ENCODE results near the gene ACSS3. TPM values are rescaled to one million over a fixed set of nuclear protein-coding genes. Genes with fewer than 3 reads are reported as not detected.

Gene ACSS3
- total and polyA plus RNA-seq, 4 experiments from 2014 or later, result not detected

DNA sequence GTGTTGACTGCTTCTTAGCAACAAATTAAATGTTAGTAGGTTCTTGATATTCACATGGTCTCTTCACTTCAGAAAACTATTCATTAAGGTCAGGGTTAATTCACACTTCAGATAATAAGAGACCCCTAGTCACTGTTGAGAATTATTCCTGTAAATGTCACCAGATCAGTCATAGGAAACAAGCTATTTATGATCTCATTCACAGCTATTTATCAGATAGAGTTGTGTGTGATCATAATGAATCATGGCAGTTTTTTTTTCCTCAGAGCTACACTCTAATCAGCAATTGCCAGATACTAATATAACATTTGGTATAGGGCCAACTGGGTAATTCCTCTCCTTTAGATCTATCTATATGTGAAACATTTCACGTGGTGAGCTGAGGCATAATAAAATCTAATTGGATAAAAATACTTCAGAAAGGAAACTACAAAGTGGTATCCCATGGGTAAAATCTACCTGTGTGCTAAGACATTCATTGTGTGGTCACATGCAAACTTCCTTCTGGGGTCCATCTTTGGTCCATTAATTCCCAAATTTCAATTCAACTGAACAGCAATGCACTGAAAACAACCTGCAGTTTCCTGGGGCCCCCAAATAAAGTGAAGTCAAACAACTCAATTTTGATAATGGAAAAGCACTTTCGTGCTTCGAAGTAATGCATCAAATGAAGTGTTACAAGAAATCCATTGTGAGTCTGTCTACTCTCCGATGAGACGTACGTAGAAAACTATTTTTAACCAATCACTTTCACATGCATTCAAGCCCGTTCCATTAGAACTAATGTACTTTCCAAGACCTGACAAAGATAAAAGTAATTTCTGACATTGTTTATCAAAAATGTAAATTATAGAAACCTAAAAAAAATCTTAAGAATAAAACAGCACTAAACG lies 197.0 kb downstream of the ACSS3 start:
- Histone ChIP-seq H3K4me1 (ENCODE audit: insufficient read depth, low read length) (no peaks in the 10 kb centered on the region), H3K4me3 (ENCODE audit: low read length in 2 of 2) (no peak overlapping the region), H3K9me3 (ENCODE audit: control insufficient read depth in 1 of 2, low read length in 2 of 2) (peaks cover 0 to 5% of the 10 kb centered on the region in 2 donors), H3K36me3 (ENCODE audit: insufficient read depth, low read length) (no peaks in the 10 kb centered on the region), H3K27ac (ENCODE audit: low read depth, low read length) (no peak overlapping the region), H3K27me3 (ENCODE audit: insufficient read depth, low read length) (no peaks in the 10 kb centered on the region)
- ChIA-PET CTCF (ENCODE audit: partially characterized antibody) (no interaction called here), POLR2A (ENCODE audit: partially characterized antibody) (no interaction called here)
- DNase-seq, result no peak
- no peaks in the 10 kb centered on the region for H3K27me3 Mint-ChIP-seq
- no peak overlapping the region for H3K27ac Mint-ChIP-seq
- no peak overlapping the region for H3K4me3 Mint-ChIP-seq
- H3K9me3 Mint-ChIP-seq, result peaks cover 0 to 12% (median 4%) of the 10 kb centered on the region in 8 donors
- intact Hi-C loops (cut with micrococcal nuclease), result no loop called here
- H3K36me3 Mint-ChIP-seq, result no peaks in the 10 kb centered on the region
- no peaks in the 10 kb centered on the region for H3K4me1 Mint-ChIP-seq

DNA sequence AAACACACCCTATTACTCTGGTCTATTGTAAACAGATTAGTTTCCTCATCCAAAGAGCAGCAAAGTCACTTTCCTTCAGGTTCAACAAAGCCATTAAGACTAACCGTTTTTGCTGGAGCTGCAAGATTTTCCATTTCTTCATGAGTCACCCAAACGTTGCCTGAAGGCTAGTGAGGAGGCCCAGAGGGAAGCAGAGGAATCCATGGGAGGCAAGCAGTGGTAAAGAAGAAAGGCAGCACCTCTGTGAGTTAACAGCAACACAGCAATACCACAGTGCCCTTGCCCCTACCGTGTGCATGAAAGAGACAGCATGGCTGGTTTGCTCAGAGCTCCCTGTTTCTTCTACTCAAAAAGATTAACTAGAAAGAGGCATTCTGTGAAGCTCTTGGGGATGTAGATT lies 206.3 kb downstream of the ACSS3 start:
- Histone ChIP-seq H3K4me1 (ENCODE audit: insufficient read depth, low read length) (no peaks in the 10 kb centered on the region), H3K4me3 (ENCODE audit: low read length in 2 of 2) (no peak overlapping the region), H3K27ac (ENCODE audit: low read depth, low read length) (no peak overlapping the region), H3K9me3 (ENCODE audit: control insufficient read depth in 1 of 2, low read length in 2 of 2) (no peaks in the 10 kb centered on the region), H3K27me3 (ENCODE audit: insufficient read depth, low read length) (no peaks in the 10 kb centered on the region), H3K36me3 (ENCODE audit: insufficient read depth, low read length) (no peaks in the 10 kb centered on the region)
- DNase-seq, result no peak
- POLR2A ChIA-PET (ENCODE audit: partially characterized antibody), result no interaction called here
- CTCF ChIA-PET (ENCODE audit: partially characterized antibody), result no interaction called here
- peaks cover 0 to 4% (median 0%) of the 10 kb centered on the region in 8 donors for H3K9me3 Mint-ChIP-seq
- H3K27me3 Mint-ChIP-seq, result no peaks in the 10 kb centered on the region
- H3K4me3 Mint-ChIP-seq, result no peak overlapping the region
- H3K36me3 Mint-ChIP-seq, result no peaks in the 10 kb centered on the region
- no peaks in the 10 kb centered on the region for H3K4me1 Mint-ChIP-seq
- no peak overlapping the region for H3K27ac Mint-ChIP-seq
- intact Hi-C loops (cut with micrococcal nuclease), result no loop called here

- POLR2A ChIA-PET (ENCODE audit: partially characterized antibody), result no interaction called here
- no peaks in the 10 kb centered on the region for H3K27me3 Mint-ChIP-seq
Observed at GRCh38 chr12:81288651-81289050, 210.8 kb downstream of the ACSS3 start.

GRCh38 chr12:81294325-81295190 lies 216.7 kb downstream of the ACSS3 start:
- intact Hi-C loops (cut with micrococcal nuclease), result no loop called here
- Mint-ChIP-seq H3K4me1 (no peaks in the 10 kb centered on the region), H3K4me3 (no peak overlapping the region), H3K9me3 (peaks cover 0 to 6% (median under 1%) of the 10 kb centered on the region in 8 donors), H3K27me3 (no peaks in the 10 kb centered on the region), H3K27ac (no peak overlapping the region), H3K36me3 (no peaks in the 10 kb centered on the region)
- no peak for DNase-seq
- no peaks in the 10 kb centered on the region for H3K36me3 ChIP-seq (ENCODE audit: insufficient read depth, low read length)
- no peak overlapping the region for H3K27ac ChIP-seq (ENCODE audit: low read depth, low read length)
- H3K4me3 ChIP-seq (ENCODE audit: low read length in 2 of 2), result no peak overlapping the region
- H3K27me3 ChIP-seq (ENCODE audit: insufficient read depth, low read length), result no peaks in the 10 kb centered on the region
- POLR2A ChIA-PET (ENCODE audit: partially characterized antibody), result no interaction called here
- CTCF ChIA-PET (ENCODE audit: partially characterized antibody), result no interaction called here
- H3K9me3 ChIP-seq (ENCODE audit: control insufficient read depth in 1 of 2, low read length in 2 of 2), result no peaks in the 10 kb centered on the region
- H3K4me1 ChIP-seq (ENCODE audit: insufficient read depth, low read length), result no peaks in the 10 kb centered on the region

More at GRCh38 chr12:81288651-81289050, 210.8 kb downstream of the ACSS3 start:
- H3K36me3 Mint-ChIP-seq, result no peaks in the 10 kb centered on the region
- no peaks in the 10 kb centered on the region for H3K36me3 ChIP-seq (ENCODE audit: insufficient read depth, low read length)
- H3K27me3 ChIP-seq (ENCODE audit: insufficient read depth, low read length), result no peaks in the 10 kb centered on the region
- DNase-seq, result no peak
- H3K4me3 ChIP-seq (ENCODE audit: low read length in 2 of 2), result no peak overlapping the region
- no peak overlapping the region for H3K4me3 Mint-ChIP-seq
- intact Hi-C loops (cut with micrococcal nuclease), result no loop called here
- no peaks in the 10 kb centered on the region for H3K9me3 ChIP-seq (ENCODE audit: control insufficient read depth in 1 of 2, low read length in 2 of 2)
- H3K4me1 ChIP-seq (ENCODE audit: insufficient read depth, low read length), result no peaks in the 10 kb centered on the region
- H3K27ac ChIP-seq (ENCODE audit: low read depth, low read length), result no peak overlapping the region
- H3K9me3 Mint-ChIP-seq, result peaks cover 0 to 4% (median under 1%) of the 10 kb centered on the region in 8 donors
- no peak overlapping the region for H3K27ac Mint-ChIP-seq
- CTCF ChIA-PET (ENCODE audit: partially characterized antibody), result no interaction called here
- H3K4me1 Mint-ChIP-seq, result no peaks in the 10 kb centered on the region

DNA sequence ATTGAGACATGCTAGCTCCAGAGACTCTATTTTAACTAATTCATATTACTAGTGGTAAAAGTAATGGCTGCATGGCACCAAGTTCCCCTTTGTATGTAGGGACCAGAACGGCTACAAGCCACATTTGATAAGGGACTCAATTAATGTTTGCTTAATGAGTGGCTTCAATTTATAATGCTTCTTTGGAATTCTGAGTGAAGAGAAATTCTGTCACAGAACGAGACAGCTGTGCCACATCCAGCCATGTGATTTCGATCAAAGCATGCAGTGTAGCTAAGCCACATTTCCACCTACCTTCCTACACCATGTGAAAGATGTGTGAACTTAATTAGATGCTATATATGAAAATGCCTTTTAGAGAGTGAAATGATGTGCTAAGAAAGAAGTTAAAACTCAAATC lies 217.4 kb downstream of the ACSS3 start:
- intact Hi-C loops (cut with micrococcal nuclease), result no loop called here
- Histone ChIP-seq H3K9me3 (ENCODE audit: control insufficient read depth in 1 of 2, low read length in 2 of 2) (no peaks in the 10 kb centered on the region), H3K36me3 (ENCODE audit: insufficient read depth, low read length) (no peaks in the 10 kb centered on the region), H3K4me1 (ENCODE audit: insufficient read depth, low read length) (no peaks in the 10 kb centered on the region), H3K4me3 (ENCODE audit: low read length in 2 of 2) (no peak overlapping the region), H3K27me3 (ENCODE audit: insufficient read depth, low read length) (no peaks in the 10 kb centered on the region), H3K27ac (ENCODE audit: low read depth, low read length) (no peak overlapping the region)
- no peak for DNase-seq
- ChIA-PET CTCF (ENCODE audit: partially characterized antibody) (no interaction called here), POLR2A (ENCODE audit: partially characterized antibody) (no interaction called here)
- no peaks in the 10 kb centered on the region for H3K36me3 Mint-ChIP-seq
- H3K27ac Mint-ChIP-seq, result no peak overlapping the region
- no peaks in the 10 kb centered on the region for H3K4me1 Mint-ChIP-seq
- no peaks in the 10 kb centered on the region for H3K27me3 Mint-ChIP-seq
- peaks cover 0 to 6% (median under 1%) of the 10 kb centered on the region in 8 donors for H3K9me3 Mint-ChIP-seq
- H3K4me3 Mint-ChIP-seq, result no peak overlapping the region

DNA sequence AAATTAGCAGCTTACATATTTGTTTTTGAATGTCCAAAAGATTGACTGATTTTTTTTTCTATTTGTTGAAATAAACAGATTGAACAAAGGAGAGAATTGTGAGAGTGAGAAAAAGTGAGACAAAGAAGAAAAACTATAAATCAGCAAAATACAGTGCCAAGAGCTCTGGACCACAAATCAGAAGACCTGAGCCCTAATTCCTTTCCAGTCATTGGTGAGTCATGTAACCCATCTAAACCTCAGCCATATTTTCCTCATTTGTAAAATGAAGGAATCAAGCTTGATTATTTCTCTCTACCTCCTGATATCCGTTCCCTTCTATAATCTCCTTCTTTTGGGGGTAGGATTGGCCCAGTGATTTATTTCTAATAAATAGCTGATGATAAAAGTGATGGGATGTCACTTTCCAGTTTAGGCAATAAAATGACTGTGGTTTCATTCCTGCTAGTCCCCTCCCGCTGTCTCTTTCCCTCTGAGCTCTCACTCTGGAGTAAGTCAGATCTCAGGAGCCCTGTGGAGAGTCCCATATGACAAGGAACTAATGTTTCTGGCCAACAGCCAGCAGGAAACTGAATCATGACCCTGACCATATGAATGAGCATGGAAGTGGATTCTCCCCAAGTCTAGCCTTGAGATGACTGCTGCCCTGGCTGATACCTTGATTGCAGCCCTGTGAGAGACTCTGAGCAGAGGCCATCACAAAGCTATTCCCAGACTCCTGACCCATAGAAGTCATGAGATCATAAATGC lies 218.9 kb downstream of the ACSS3 start:
- Histone ChIP-seq H3K27me3 (ENCODE audit: insufficient read depth, low read length) (no peaks in the 10 kb centered on the region), H3K27ac (ENCODE audit: low read depth, low read length) (no peak overlapping the region), H3K36me3 (ENCODE audit: insufficient read depth, low read length) (no peaks in the 10 kb centered on the region), H3K4me3 (ENCODE audit: low read length in 2 of 2) (no peak overlapping the region), H3K9me3 (ENCODE audit: control insufficient read depth in 1 of 2, low read length in 2 of 2) (no peaks in the 10 kb centered on the region), H3K4me1 (ENCODE audit: insufficient read depth, low read length) (no peaks in the 10 kb centered on the region)
- Mint-ChIP-seq H3K4me1 (no peaks in the 10 kb centered on the region), H3K4me3 (no peak overlapping the region), H3K9me3 (peaks cover 0 to 6% (median 2%) of the 10 kb centered on the region in 8 donors), H3K27ac (no peak overlapping the region), H3K27me3 (no peaks in the 10 kb centered on the region), H3K36me3 (no peaks in the 10 kb centered on the region)
- CTCF ChIA-PET (ENCODE audit: partially characterized antibody), result no interaction called here
- POLR2A ChIA-PET (ENCODE audit: partially characterized antibody), result no interaction called here
- no peak for DNase-seq
- intact Hi-C loops (cut with micrococcal nuclease), result no loop called here

DNA sequence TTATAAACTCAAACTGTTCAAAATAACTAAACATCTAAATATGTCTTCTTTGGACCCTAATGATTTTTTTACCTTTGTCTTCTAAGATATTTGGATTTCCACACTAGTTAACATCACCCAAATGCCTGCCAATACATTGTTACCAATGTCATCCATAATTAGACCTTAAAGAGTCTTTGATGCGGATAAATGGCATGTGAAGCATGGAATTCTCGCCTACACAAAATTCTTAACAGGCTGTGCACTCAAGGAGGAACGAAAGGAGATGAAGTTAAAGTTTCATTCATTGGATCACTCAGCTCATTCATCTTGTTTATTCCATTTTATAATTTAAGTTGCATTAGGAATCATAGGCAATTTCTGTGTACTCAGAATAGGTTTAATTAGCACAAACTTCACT lies 219.7 kb downstream of the ACSS3 start:
- no peak overlapping the region for H3K27ac ChIP-seq (ENCODE audit: low read depth, low read length)
- no peaks in the 10 kb centered on the region for H3K4me1 ChIP-seq (ENCODE audit: insufficient read depth, low read length)
- H3K4me1 Mint-ChIP-seq, result no peaks in the 10 kb centered on the region
- no peaks in the 10 kb centered on the region for H3K27me3 ChIP-seq (ENCODE audit: insufficient read depth, low read length)
- no peaks in the 10 kb centered on the region for H3K36me3 ChIP-seq (ENCODE audit: insufficient read depth, low read length)
- CTCF ChIA-PET (ENCODE audit: partially characterized antibody), result no interaction called here
- H3K27ac Mint-ChIP-seq, result no peak overlapping the region
- POLR2A ChIA-PET (ENCODE audit: partially characterized antibody), result no interaction called here
- no peaks in the 10 kb centered on the region for H3K27me3 Mint-ChIP-seq
- intact Hi-C loops (cut with micrococcal nuclease), result no loop called here
- H3K36me3 Mint-ChIP-seq, result no peaks in the 10 kb centered on the region
- H3K9me3 ChIP-seq (ENCODE audit: control insufficient read depth in 1 of 2, low read length in 2 of 2), result no peaks in the 10 kb centered on the region
- H3K4me3 ChIP-seq (ENCODE audit: low read length in 2 of 2), result no peak overlapping the region
- H3K4me3 Mint-ChIP-seq, result no peak overlapping the region
- no peak for DNase-seq
- peaks cover 0 to 6% (median 2%) of the 10 kb centered on the region in 8 donors for H3K9me3 Mint-ChIP-seq
